ENCODE data around the gene GVQW3. TPM values are rescaled to one million over a fixed set of nuclear protein-coding genes. Genes with fewer than 3 reads are reported as not detected.

GVQW3 gene
- total RNA-seq, 1 donor, result 2.9 TPM

GRCh38 chr11:76337469-76337868 is 43.7 kb upstream of the GVQW3 start:
- TF ChIP-seq, protein P1, sequence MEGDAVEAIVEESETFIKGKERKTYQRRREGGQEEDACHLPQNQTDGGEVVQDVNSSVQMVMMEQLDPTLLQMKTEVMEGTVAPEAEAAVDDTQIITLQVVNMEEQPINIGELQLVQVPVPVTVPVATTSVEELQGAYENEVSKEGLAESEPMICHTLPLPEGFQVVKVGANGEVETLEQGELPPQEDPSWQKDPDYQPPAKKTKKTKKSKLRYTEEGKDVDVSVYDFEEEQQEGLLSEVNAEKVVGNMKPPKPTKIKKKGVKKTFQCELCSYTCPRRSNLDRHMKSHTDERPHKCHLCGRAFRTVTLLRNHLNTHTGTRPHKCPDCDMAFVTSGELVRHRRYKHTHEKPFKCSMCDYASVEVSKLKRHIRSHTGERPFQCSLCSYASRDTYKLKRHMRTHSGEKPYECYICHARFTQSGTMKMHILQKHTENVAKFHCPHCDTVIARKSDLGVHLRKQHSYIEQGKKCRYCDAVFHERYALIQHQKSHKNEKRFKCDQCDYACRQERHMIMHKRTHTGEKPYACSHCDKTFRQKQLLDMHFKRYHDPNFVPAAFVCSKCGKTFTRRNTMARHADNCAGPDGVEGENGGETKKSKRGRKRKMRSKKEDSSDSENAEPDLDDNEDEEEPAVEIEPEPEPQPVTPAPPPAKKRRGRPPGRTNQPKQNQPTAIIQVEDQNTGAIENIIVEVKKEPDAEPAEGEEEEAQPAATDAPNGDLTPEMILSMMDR (IDR thresholded peaks at IDR 0.05; ENCODE audit: extremely low read depth, low read depth, low read length), result no peak
- H3K27ac ChIP-seq (ENCODE audit: low read depth, low read length), result no peak overlapping the region
- H3K4me2 ChIP-seq (ENCODE audit: insufficient read depth, low read length), result no peak overlapping the region
- H3K4me1 ChIP-seq (ENCODE audit: insufficient read depth, low read length), result peaks cover 6% of the 10 kb centered on the region
- H2AFZ ChIP-seq (ENCODE audit: low read length), result no peak overlapping the region
- no peaks in the 10 kb centered on the region for H3K27me3 ChIP-seq (ENCODE audit: insufficient read depth, low read length)
- no peak for DNase-seq (ENCODE audit: insufficient read length, low spot score, missing footprints)
- H3K9me3 ChIP-seq (ENCODE audit: low read depth, low read length), result peaks cover 5% of the 10 kb centered on the region
- H3K79me2 ChIP-seq (ENCODE audit: insufficient read depth, low read length), result no peaks in the 10 kb centered on the region
- H4K20me1 ChIP-seq (ENCODE audit: insufficient read depth, low read length), result no peaks in the 10 kb centered on the region
- H3K4me3 ChIP-seq (ENCODE audit: insufficient read depth, low read length), result no peak overlapping the region
- H3K36me3 ChIP-seq (ENCODE audit: insufficient read depth, low read length), result no peaks in the 10 kb centered on the region

DNA sequence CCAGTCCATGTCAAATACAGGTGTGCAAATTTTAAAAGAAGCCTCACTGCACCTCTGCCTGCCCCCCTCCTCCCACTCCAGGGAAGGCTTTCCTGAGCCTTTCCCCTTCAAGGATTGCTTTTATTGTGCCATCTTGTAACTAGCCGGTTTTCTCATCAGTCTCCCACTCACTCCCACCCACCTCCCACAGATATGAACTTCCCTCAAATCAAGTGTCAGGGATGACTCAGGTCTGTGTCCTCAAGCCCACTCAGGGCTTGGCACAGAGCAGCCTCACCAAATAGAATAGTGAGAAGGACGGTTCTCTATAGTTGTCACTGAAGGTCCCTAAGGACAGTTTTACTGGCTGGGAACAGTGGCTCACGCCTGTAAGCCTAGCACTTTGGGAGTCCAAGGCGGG is 43.2 kb upstream of the GVQW3 start:
- Histone ChIP-seq H3K27me3 (ENCODE audit: insufficient read depth, low read length) (no peaks in the 10 kb centered on the region), H4K20me1 (ENCODE audit: insufficient read depth, low read length) (no peaks in the 10 kb centered on the region), H2AFZ (ENCODE audit: low read length) (no peak overlapping the region), H3K27ac (ENCODE audit: low read depth, low read length) (no peak overlapping the region), H3K9me3 (ENCODE audit: low read depth, low read length) (peaks cover 5% of the 10 kb centered on the region), H3K36me3 (ENCODE audit: insufficient read depth, low read length) (no peaks in the 10 kb centered on the region), H3K4me2 (ENCODE audit: insufficient read depth, low read length) (no peak overlapping the region), H3K79me2 (ENCODE audit: insufficient read depth, low read length) (no peaks in the 10 kb centered on the region), H3K4me1 (ENCODE audit: insufficient read depth, low read length) (peaks cover 6% of the 10 kb centered on the region), H3K4me3 (ENCODE audit: insufficient read depth, low read length) (no peak overlapping the region)
- DNase-seq (ENCODE audit: insufficient read length, low spot score, missing footprints), result no peak
- TF ChIP-seq, protein P1 (IDR thresholded peaks at IDR 0.05; ENCODE audit: extremely low read depth, low read depth, low read length), result no peak

- Histone ChIP-seq H3K27me3 (ENCODE audit: insufficient read depth, low read length) (no peaks in the 10 kb centered on the region), H3K4me2 (ENCODE audit: insufficient read depth, low read length) (peak overlapping the region; percentile 21), H3K4me3 (ENCODE audit: insufficient read depth, low read length) (no peak overlapping the region), H3K4me1 (ENCODE audit: insufficient read depth, low read length) (peaks cover 6% of the 10 kb centered on the region), H3K79me2 (ENCODE audit: insufficient read depth, low read length) (no peaks in the 10 kb centered on the region), H4K20me1 (ENCODE audit: insufficient read depth, low read length) (no peaks in the 10 kb centered on the region), H3K9me3 (ENCODE audit: low read depth, low read length) (peaks cover 5% of the 10 kb centered on the region), H3K27ac (ENCODE audit: low read depth, low read length) (no peak overlapping the region), H2AFZ (ENCODE audit: low read length) (peak overlapping the region; percentile 17), H3K36me3 (ENCODE audit: insufficient read depth, low read length) (no peaks in the 10 kb centered on the region)
- DNase-seq (ENCODE audit: insufficient read length, low spot score, missing footprints), result peak; percentile 90
- TF ChIP-seq, protein P1 (IDR thresholded peaks at IDR 0.05; ENCODE audit: extremely low read depth, low read depth, low read length), result no peak
These were observed 41.9 kb upstream of the GVQW3 start for GRCh38 chr11:76339221-76339620.

- H3K27me3 ChIP-seq (ENCODE audit: insufficient read depth, low read length), result no peaks in the 10 kb centered on the region
- H3K4me2 ChIP-seq (ENCODE audit: insufficient read depth, low read length), result no peak overlapping the region
- no peaks in the 10 kb centered on the region for H3K9me3 ChIP-seq (ENCODE audit: low read depth, low read length)
- DNase-seq (ENCODE audit: insufficient read length, low spot score, missing footprints), result no peak
- H3K79me2 ChIP-seq (ENCODE audit: insufficient read depth, low read length), result no peaks in the 10 kb centered on the region
- no peak overlapping the region for H3K27ac ChIP-seq (ENCODE audit: low read depth, low read length)
- no peaks in the 10 kb centered on the region for H4K20me1 ChIP-seq (ENCODE audit: insufficient read depth, low read length)
- no peak overlapping the region for H2AFZ ChIP-seq (ENCODE audit: low read length)
- no peak overlapping the region for H3K4me3 ChIP-seq (ENCODE audit: insufficient read depth, low read length)
- no peaks in the 10 kb centered on the region for H3K4me1 ChIP-seq (ENCODE audit: insufficient read depth, low read length)
- TF ChIP-seq, protein P1 (IDR thresholded peaks at IDR 0.05; ENCODE audit: extremely low read depth, low read depth, low read length), result no peak
- peaks cover under 1% of the 10 kb centered on the region for H3K36me3 ChIP-seq (ENCODE audit: insufficient read depth, low read length)
These were observed 33.7 kb upstream of the GVQW3 start for GRCh38 chr11:76347466-76347865.
